Thoracic aorta (tissue), 2 donors: Measurements from ENCODE around the gene LMF2. TPM values are rescaled to one million over a fixed set of nuclear protein-coding genes. Genes with fewer than 3 reads are reported as not detected.

ENCODE experiments used
- ATAC-seq: fragments of 150-250 bp; one replicate; pipeline ENCODE4 v1.8.0; 2017; ENCODE audit warnings: low read depth; ENCODE audit not compliant: insufficient number of reproducible peaks, low FRiP score
- DNase-seq: peaks from one replicate; pipeline ENCODE4 v3.0.0-alpha.2; 2020; ENCODE audit warnings: low spot score
- H3K27ac ChIP-seq, 2 donors: fragments of 200-600 bp; sonication (generic); 1 replicate in 1 of 2; 2 replicates in 1 of 2; pipeline ENCODE4 v1.5.1; 2016; ENCODE audit warnings: mild to moderate bottlenecking in 2 of 2, moderate library complexity in 2 of 2
- H3K27me3 ChIP-seq: fragments of 200-600 bp; sonication (generic); replicated peaks from 2 replicates; pipeline ENCODE4 v1.6.0; 2016; ENCODE audit warnings: mild to moderate bottlenecking; ENCODE audit not compliant: insufficient read depth
- H3K36me3 ChIP-seq: fragments of 200-600 bp; sonication (generic); one replicate; pipeline ENCODE4 v1.5.1; 2016
- H3K4me1 ChIP-seq, 2 donors: fragments of 200-600 bp; sonication (generic); 1 replicate in 1 of 2; 2 replicates in 1 of 2; pipeline versions ENCODE4 v1.5.1 to v1.6.0; 2016; ENCODE audit warnings: low read depth in 2 of 2, mild to moderate bottlenecking in 1 of 2; ENCODE audit not compliant: control insufficient read depth in 1 of 2
- H3K4me3 ChIP-seq: fragments of 200-600 bp; sonication (generic); 2 replicates; pipeline ENCODE4 v1.5.1; 2016; ENCODE audit warnings: mild to moderate bottlenecking
- H3K9me3 ChIP-seq: fragments of 200-600 bp; sonication (generic); 2 replicates; pipeline ENCODE4 v1.5.1; 2016
- total RNA-seq, 2 donors: library from RNA; depleted of rRNA; stranded (reverse); fragments of >200 nt; gene quantifications; one replicate each; pipeline versions ENCODE4 v1.1.0 to v1.2.3, GENCODE V29; 2016
- TF ChIP-seq, protein P1 (sequence below): fragments of 200-600 bp; sonication (generic); IDR thresholded peaks from one replicate; pipeline ENCODE4 v1.5.1; 2019; ENCODE audit warnings: antibody characterized with exemption

The LMF2 gene
- total RNA-seq, 2 donors from 2014 or later = 61.9 to 87.6 TPM

DNA sequence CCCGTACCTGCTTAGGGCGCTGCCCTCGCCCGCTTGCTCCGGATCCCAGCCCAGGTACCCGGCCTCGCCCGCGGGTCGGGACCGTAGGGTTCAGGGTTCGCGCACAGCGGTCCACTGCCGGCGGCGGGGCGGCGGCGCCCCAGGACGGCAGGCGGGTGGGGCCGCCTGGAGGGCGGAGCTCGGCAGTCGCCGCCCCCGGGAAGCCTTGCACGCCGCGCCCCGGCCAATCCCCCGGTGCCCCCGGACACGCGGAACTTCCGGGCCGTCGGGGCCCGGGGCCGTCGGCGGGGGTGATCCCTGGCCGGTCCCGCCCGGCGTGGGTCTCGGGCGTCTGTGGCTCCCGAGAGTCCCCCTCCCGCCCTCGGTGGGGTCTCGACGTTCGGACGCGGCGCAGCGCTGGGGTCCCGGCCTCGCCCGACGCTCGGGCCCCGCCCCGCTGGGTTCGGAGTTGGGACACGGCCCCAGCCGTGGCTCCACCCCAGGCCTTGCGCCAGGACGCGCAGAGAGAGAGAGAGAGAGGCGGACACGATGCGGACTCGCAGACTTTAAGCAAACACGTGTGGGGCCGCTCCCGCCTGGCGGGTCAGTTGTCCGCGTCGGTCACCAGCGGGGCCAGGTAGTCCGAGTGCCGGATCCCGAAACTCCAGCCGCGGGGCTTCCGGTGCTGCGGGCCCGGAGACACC is 22.5 kb upstream of the LMF2 start, which contains the start of gene TYMP:
Gene TYMP, minus strand, starts transcription at position 116 of the 683 bp plus-strand sequence. CDS start 303 bp downstream, outside the sequence.
- H3K27me3 ChIP-seq = peaks cover 5% of the 10 kb centered on the region
- peaks cover 20 to 44% of the 10 kb centered on the region in 2 donors for H3K4me1 ChIP-seq
- no peak for ATAC-seq
- peak within 1 kb of the TSS; percentile 72 to 83 for H3K27ac ChIP-seq
- H3K36me3 ChIP-seq = no peaks in the 10 kb centered on the region
- no peaks in the 10 kb centered on the region for H3K9me3 ChIP-seq
- peak within 1 kb of the TSS; percentile 78 for H3K4me3 ChIP-seq
- no peak for DNase-seq
- TF ChIP-seq, protein P1, sequence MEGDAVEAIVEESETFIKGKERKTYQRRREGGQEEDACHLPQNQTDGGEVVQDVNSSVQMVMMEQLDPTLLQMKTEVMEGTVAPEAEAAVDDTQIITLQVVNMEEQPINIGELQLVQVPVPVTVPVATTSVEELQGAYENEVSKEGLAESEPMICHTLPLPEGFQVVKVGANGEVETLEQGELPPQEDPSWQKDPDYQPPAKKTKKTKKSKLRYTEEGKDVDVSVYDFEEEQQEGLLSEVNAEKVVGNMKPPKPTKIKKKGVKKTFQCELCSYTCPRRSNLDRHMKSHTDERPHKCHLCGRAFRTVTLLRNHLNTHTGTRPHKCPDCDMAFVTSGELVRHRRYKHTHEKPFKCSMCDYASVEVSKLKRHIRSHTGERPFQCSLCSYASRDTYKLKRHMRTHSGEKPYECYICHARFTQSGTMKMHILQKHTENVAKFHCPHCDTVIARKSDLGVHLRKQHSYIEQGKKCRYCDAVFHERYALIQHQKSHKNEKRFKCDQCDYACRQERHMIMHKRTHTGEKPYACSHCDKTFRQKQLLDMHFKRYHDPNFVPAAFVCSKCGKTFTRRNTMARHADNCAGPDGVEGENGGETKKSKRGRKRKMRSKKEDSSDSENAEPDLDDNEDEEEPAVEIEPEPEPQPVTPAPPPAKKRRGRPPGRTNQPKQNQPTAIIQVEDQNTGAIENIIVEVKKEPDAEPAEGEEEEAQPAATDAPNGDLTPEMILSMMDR = no peak

DNA sequence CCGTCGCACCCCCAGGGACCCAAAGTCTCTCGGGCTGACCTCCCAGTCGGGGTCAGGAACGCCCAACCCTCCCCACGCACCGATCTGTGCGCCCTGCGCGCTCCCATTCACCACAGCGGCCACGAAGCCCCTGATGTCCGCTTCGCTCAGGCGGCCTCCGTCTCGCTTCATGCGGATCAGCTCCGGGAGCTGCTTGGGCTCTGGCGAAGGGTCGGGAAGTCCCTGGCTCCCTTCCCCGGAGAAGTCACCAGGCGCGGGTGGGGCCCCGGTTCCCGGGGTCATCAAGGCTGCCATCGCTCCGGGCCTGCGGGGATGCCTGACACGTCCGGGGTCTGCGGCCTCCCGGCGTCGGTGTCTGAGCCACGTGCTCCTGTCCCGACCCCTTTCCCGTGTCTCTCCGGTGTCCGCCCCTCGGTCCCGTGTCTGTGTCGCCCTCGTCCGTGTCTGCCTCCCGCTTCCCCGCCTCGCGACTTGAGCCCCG is 22.0 kb upstream of the LMF2 start:
- DNase-seq = no peak
- H3K27ac ChIP-seq = peak overlapping the region; percentile 72 to 83
- peaks cover 24 to 50% of the 10 kb centered on the region in 2 donors for H3K4me1 ChIP-seq

DNA sequence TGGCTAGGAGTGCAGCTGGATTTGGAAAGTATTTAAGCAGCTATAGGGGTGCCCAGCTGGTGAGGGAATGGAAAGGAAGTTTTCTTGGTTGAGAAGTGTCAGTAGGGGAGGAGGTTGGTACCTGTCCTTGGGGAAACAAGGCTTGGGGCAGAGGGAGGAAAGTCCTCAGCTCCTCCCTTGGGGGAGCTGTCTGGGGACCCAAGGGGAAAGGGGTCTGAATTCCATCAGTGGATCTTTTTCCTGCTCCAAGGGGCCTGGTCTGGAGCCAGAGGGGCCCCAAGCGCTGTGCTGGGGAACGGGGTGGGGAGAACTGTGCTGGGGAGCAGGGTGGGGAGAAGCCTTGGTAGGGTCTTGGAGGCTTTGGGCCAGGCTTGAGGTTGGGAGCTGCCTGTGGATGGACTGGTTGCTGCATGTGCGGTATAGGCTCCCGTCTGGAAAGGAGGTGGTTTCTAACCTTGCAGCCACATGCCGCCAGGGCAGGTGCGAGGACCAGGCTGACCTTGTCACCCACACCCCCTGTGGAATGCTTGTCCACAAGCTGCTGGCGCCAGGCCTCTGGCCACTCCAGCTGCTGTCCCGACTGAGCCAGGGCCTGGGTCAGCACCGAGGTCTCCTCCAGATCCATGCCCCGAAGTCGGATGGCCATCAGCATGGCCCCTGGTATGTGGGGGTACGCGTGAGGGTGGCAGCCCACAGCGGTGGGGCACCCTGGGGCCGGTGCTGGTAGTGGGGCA is 21.3 kb upstream of the LMF2 start:
- Histone ChIP-seq H3K27ac (peak overlapping the region; percentile 72 to 83), H3K4me3 (peak overlapping the region; percentile 78), H3K9me3 (no peaks in the 10 kb centered on the region), H3K4me1 (peaks cover 29 to 54% of the 10 kb centered on the region in 2 donors), H3K27me3 (peaks cover 5% of the 10 kb centered on the region), H3K36me3 (peaks cover 2% of the 10 kb centered on the region)
- TF ChIP-seq, protein P1 = no peak
- no peak for DNase-seq
- no peak for ATAC-seq

More for the DNA sequence above, 22.0 kb upstream of the LMF2 start:
- ATAC-seq = no peak
- peaks cover 5% of the 10 kb centered on the region for H3K27me3 ChIP-seq
- peak overlapping the region; percentile 78 for H3K4me3 ChIP-seq
- H3K36me3 ChIP-seq = no peaks in the 10 kb centered on the region
- H3K9me3 ChIP-seq = no peaks in the 10 kb centered on the region
- TF ChIP-seq, protein P1 = no peak

DNA sequence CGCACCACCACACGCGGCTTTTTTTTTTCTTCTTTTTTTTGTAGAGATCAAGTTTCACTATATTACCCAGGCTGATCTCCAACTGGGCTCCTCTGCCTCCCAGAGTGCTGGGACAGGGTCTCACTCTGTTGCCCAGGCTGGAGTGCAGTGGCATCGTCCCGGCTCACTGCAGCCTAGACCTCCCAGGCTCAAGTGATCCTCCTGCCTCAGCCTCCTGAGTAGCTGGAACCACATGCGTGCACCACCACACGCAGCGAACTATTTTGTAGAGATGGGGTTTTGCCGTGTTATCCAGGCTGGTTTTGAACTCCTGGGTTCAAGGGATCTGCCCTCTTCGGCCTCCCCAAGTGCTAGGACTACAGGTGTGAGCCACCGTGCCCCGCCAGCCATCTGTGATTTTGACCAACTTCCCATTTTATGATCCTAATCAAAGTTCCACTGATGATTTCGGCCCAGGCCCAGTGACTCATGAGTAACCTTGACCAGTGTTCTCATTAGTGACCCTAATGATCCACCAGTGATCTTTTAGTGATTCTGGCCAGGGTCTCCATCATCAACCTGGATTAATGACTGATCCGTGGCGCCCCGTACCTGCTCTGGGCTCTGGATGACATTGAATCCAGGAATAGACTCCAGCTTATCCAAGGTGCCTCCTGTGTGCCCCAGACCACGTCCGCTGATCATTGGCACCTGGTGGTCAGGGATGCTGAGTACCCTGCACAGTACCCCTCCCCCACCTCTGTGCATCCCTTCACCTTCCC is 20.6 kb upstream of the LMF2 start:
- no peak for DNase-seq
- TF ChIP-seq, protein P1 = no peak
- Histone ChIP-seq H3K27me3 (peaks cover 5% of the 10 kb centered on the region), H3K27ac (no peak overlapping the region), H3K36me3 (peaks cover 8% of the 10 kb centered on the region), H3K4me3 (peak overlapping the region; percentile 78), H3K9me3 (no peaks in the 10 kb centered on the region), H3K4me1 (peaks cover 29 to 54% of the 10 kb centered on the region in 2 donors)
- no peak for ATAC-seq
